CD4-positive, alpha-beta T cell treated with Interferon gamma for 1 hour (primary cell): Measurements from ENCODE around the gene OXT.
A peak's percentile ranks its signal among the peaks of the same experiment; 100 is the strongest.
"Not testable (repeated sequence)": the region's sequence is repeated elsewhere in the genome, so short reads cannot be mapped to it uniquely, and the experiment has no call there.

Experiments
- DNase-seq: peaks from one replicate; pipeline ENCODE4 v3.0.0-alpha.2; 2020

Gene OXT

GRCh38 chr20:3071610-3072529 is at the start of gene OXT:
Gene OXT, plus strand, starts transcription at chr20:3071620. Its CDS starts 36 bp downstream, at chr20:3071656.
- peak; percentile 78 for DNase-seq

GRCh38 chr20:3021777-3022176 is 49.6 kb upstream of the OXT start:
- no peak for DNase-seq

DNA sequence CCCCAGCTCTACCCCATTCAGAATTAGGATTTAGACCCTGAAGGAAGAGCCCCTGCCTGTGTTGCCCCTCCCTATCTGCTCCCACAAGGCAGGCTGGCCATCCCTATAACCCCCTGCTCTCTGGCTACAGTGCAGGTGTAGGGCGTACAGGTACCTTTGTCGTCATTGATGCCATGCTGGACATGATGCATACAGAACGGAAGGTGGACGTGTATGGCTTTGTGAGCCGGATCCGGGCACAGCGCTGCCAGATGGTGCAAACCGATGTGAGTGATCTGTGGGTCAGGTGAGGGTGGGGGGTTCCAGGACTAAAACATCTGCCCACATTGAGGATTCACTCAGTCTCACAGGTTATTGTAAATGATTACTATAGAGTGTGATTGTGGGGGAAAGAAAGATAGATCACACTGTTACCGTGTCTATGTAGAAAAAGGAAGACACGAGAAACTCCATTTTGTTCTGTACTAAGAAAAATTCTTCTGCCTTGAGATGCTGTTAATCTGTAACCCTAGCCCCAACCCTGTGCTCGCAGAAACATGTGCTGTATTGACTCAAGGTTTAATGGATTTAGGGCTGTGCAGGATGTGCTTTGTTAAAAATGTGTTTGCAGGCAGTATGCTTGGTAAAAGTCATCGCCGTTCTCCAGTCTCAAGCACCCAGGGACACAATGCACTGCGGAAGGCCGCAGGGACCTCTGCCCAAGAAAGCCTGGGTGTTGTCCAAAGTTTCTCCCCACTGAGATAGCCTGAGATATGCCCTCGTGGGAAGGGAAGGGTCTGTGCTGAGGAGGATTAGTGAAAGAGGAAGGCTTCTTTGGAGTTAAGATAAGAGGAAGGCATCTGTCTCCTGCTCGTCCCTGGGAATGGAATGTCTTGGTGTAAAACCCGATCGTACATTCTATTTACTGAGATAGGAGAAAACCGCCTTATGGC is 48.6 kb upstream of the OXT start:
- not testable (repeated sequence) for DNase-seq

DNA sequence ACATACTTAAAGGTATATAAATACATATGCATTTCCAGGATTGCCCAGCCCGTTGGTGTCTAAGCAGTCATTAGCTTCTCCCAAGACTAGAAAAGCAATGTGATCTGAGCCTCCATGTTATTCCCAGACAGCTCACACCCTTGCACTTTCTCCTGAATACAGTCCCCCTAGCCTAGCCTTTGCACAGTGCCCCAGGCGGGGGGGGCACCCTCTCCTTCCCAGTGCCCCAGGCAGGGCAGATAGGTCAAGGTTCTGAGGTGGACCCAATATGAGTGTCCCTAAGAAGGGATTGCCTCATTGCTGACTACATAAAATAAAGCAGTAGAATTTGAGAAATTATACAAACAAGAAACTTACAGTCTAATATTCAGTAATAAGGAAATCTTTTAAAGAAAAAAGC is 43.4 kb upstream of the OXT start:
- no peak for DNase-seq

GRCh38 chr20:3031524-3032147 is 39.8 kb upstream of the OXT start:
- DNase-seq: no peak

DNA sequence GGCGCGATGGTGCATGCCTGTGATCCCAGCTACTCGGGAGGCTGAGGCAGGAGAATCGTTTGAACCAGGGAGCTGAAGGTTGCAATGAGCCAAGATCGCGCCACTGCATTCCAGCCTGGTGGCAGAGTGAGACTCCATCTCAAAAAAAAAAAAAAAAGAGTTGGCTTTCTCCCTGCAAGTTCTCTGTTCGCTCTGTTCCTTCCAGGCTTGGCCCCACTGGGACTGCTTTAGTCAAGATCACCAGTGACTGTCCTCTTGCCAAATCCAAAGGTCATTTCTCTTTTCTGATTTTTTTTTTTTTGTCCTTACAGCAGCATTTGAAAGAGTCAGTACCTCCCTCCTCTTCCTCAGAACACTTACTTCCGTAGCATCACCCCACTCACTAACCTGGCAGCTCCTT is 38.8 kb upstream of the OXT start:
- DNase-seq: no peak

DNA sequence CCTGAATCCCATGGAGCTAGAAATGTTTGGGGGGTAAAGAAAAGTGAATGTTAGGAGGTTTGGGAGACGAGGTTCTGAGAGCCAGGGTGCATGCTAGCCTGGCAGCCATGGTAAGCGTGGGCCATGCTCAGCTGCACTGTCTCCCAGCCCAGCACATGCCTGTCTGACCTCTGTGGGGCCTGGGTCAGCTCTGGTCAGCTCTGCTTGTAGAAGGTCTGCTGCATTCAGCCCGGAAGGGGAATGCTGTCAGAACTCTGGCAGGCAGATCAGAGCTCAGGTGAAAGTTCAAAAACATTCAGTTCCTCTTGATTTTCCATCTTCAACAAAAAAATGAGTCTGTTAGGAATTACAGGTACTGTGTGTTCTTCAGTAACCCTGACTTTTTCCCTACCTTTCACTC is 33.8 kb upstream of the OXT start:
- no peak for DNase-seq

DNA sequence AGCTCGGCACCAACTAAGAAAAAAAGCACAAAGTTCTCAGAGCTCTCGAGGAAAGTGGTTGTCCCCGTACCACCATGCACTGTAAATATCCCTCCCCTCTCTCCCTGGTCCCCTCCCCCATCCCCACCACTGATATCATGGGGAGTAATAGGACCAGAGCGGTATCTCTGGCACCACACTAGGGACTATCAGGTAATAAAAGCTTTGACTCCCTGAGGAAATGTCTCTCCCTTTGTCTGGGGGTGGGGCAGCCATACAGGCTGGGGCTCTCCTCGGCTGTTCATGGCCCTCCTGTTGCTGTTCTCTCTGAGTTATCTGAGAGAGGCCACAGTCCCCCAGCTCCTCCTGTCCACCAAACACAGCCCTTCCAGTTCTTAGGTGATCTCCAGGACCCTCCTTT is 33.0 kb upstream of the OXT start:
- no peak for DNase-seq

DNA sequence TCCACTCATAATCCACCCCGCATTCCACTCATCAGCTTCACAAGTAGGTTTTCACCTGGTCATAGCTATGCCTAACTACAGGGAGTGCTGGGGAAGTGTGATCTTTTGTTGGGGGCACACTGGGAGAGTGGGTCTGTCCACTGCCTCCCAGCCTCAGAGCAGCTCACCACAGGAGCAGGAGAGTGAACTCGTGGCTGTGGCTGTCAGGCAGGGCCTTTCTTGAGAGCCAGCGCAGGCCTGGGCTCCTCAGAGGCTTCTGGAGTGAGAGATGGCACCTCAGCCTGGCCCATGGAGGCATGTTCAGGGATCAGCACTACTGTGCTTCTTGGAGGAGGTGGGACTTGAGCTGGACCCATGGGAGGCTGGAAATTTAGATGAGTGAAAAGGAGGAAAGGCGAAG is 32.0 kb upstream of the OXT start:
- DNase-seq: no peak

GRCh38 chr20:3040086-3040485 is 31.3 kb upstream of the OXT start:
- no peak for DNase-seq

DNA sequence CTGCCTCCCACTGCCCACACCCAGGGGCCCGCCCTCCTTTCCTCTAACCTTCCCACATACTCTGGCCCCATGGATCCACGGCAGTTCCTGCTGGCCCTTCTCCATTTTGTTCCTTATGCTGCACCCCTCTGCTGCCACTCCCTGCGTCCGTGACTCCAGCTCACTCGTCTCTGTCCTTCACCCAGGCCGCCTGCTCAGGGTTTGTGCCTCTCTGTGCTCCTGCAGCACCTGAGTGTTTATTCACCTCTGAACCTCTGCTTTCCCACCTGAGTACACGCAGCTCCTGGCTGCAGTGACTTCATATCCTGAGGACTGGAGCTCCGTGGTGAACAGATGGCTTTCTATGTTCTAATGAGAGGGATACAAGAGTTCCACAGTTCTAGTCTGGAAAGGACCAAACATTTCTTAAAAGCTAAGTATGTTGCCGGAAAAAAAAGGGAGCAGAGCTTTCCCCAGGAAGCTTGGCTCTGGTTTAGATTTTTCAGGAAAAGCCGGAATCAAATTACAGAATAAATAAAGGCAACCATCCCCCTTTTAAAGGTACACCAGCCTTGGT is 29.5 kb upstream of the OXT start:
- DNase-seq: no peak

DNA sequence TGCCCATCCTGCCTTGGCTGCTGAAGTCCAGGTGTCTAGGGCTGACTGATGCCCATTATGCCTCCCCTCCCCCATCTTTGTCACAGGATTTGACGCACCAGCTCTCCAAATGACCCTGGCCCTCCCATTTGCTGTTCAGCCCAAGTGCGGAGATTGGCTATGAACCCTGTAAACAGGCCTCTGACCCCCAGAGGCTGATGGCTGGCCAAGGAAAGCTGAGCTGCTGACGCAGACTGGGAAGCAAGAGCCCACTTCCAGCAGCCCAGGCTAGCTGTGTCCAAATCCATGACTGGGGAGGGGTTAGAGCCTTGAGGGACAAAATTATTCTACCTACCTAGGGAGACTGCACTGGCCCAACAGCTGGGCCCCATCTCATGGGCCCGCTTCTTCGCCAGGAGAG is 28.8 kb upstream of the OXT start:
- no peak for DNase-seq

DNA sequence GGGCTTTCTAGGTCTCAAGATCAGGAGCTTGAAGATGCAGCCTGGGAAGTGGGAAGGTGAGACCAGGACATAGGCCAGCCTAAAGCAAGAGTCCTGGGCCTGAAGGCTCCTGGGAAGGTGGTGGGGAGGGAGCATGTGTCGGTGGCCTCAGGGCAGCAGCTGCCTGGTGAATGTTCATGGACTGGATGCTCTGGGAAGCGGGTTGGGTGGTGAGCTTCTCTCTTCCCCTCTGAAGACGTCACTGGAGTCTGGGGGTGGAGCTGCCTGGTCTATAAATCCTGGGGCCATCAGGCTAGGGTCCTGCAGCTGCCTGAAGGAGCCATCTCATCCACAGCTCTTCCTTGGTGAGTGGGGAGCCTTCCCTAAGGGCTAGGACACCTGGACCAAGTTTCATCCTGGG is 28.1 kb upstream of the OXT start, which contains the start of gene GNRH2:
TSS of gene GNRH2 (plus strand) at position 301 of the 400 bp plus-strand sequence. CDS start 793 bp downstream, outside the sequence.
- DNase-seq: no peak

DNA sequence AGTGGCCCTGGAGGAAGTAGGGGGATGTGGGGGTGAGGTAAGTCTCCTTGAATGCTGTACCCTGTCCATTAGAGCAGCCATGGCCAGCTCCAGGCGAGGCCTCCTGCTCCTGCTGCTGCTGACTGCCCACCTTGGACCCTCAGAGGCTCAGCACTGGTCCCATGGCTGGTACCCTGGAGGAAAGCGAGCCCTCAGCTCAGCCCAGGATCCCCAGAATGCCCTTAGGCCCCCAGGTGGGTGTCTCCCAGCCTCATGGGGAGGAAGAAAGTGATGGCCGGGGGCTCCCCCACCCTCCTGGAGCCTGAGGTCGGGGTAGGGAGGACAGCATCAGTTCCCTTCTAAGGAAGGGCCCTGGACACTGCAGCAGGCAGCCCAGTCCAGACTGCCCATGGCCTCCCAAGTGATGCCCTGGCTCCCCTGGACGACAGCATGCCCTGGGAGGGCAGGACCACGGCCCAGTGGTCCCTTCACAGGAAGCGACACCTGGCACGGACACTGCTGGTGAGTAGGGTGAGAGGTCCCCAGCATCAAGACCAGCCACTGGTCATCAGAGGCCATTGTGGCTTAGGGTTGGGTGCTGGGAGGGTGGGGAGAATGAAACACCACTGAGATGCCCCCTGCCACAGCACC is 27.0 kb upstream of the OXT start:
- no peak for DNase-seq

- peak; percentile 55 for DNase-seq
Measured at GRCh38 chr20:3045042-3045815, 26.2 kb upstream of the OXT start.

- peak; percentile 66 for DNase-seq
Measured at GRCh38 chr20:3045816-3046676, 25.4 kb upstream of the OXT start, which contains the start of gene MRPS26. Gene MRPS26, plus strand, starts transcription at chr20:3046052. Its CDS starts 17 bp downstream, at chr20:3046069.

GRCh38 chr20:3046677-3047462 is 24.6 kb upstream of the OXT start:
- no peak for DNase-seq

GRCh38 chr20:3047486-3048419 is 23.7 kb upstream of the OXT start:
- no peak for DNase-seq
